Measurements from ENCODE around the gene CDH22.

The CDH22 gene

DNA sequence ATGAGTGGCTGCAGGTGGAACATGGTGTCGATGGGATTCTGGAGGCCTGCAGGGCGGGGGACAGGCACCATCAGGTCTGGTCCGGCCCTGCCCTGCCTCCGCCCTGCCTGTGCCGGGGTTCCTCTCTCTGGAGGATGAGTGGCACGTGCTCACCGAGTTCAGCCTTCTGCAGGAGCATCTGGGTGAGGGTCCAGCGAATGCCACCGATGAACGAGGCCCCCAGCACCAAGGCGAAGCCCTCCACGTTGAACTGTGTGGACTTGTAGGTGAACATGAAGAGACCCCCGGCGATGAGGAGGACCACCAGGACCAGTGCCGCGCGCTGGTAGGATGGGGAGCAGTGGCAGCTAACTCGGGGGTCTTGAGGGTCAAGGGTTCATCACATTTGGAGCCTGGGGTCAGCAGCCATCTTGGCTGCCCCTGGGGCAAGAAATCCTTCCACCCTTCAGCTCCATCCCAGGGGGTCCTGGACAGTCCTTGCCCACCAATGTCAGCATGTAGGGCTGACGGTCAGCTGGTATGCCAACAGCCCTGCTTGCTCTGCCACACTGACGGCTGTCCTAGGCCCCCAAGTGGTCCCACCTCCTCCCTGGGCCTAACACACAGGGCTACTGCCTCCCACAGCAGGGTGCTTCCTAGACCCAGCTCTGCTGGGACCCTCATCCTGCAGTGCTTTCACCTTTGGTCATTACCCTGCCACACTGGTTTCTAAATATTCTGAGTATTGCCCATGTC is 46.8 kb upstream of the CDH22 start:
- TF ChIP-seq, protein P1, sequence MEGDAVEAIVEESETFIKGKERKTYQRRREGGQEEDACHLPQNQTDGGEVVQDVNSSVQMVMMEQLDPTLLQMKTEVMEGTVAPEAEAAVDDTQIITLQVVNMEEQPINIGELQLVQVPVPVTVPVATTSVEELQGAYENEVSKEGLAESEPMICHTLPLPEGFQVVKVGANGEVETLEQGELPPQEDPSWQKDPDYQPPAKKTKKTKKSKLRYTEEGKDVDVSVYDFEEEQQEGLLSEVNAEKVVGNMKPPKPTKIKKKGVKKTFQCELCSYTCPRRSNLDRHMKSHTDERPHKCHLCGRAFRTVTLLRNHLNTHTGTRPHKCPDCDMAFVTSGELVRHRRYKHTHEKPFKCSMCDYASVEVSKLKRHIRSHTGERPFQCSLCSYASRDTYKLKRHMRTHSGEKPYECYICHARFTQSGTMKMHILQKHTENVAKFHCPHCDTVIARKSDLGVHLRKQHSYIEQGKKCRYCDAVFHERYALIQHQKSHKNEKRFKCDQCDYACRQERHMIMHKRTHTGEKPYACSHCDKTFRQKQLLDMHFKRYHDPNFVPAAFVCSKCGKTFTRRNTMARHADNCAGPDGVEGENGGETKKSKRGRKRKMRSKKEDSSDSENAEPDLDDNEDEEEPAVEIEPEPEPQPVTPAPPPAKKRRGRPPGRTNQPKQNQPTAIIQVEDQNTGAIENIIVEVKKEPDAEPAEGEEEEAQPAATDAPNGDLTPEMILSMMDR (IDR thresholded peaks at IDR 0.05; ENCODE audit: unreplicated experiment in 3 of 3): no peak
- H3K4me3 Mint-ChIP-seq: no peak overlapping the region
- peaks cover 13% of the 10 kb centered on the region for H3K36me3 Mint-ChIP-seq (ENCODE audit: low read depth)
- H3K9me3 Mint-ChIP-seq: no peaks in the 10 kb centered on the region
- H3K4me1 Mint-ChIP-seq: peaks cover 31% of the 10 kb centered on the region
- no peaks in the 10 kb centered on the region for H3K27me3 Mint-ChIP-seq (ENCODE audit: low read depth)
- H3K27ac Mint-ChIP-seq: no peak overlapping the region

DNA sequence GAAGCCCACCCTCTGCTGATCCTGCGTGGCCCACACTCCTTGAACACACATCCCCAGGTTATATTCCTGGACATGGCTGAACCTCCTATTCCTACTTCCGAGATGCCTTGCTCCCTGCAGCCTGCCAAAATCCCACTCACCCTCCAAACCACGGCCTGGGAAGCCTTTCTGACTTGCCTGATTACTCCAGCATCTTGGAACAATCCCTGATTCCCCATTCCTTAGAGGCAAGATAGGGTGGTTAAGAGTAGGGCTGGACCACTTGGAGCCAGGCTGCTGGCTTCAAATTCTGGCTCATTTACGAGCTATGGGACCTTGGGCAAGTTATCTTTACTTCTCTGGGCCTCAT is 45.9 kb upstream of the CDH22 start:
- Mint-ChIP-seq H3K4me1 (peaks cover 28% of the 10 kb centered on the region), H3K27ac (no peak overlapping the region), H3K4me3 (no peak overlapping the region), H3K9me3 (no peaks in the 10 kb centered on the region), H3K36me3 (ENCODE audit: low read depth) (peaks cover 13% of the 10 kb centered on the region), H3K27me3 (ENCODE audit: low read depth) (no peaks in the 10 kb centered on the region)
- TF ChIP-seq, protein P1 (IDR thresholded peaks at IDR 0.05; ENCODE audit: unreplicated experiment in 3 of 3): no peak

DNA sequence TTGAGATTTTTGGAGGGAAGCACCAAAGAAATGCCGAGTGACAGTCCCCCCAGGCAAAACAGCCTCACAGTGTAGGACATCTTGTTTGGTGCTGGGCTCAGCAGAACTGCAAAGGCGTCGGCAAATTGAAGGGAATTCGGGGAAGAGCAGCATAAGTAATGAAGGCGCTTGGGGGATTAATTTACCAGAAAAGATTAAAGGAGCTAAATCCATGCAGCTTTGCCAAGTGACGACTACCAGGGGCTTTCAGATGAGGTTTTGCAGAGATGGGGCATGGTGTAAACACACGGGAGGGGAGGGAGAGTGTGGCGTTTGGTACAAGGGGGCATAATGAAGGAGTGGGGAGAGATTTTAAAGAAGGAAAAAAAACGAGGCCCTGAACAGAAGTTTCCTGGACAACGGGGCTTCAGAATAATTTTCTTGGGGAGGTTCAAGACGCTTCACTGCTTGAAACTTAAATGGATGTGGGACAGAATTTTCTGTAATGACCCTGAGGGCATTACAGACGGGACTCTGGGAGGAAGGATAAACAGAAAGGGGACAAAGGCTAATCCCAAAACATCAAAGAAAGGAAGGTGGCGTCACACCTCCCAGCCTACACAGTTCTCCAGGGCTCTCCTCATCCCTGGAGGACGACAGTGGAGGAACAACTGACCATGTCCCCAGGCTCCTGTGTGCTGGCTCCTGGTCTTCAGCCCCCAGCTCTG is 45.4 kb upstream of the CDH22 start:
- no peaks in the 10 kb centered on the region for H3K9me3 Mint-ChIP-seq
- peaks cover 30% of the 10 kb centered on the region for H3K4me1 Mint-ChIP-seq
- H3K27ac Mint-ChIP-seq: no peak overlapping the region
- H3K4me3 Mint-ChIP-seq: no peak overlapping the region
- TF ChIP-seq, protein P1 (IDR thresholded peaks at IDR 0.05; ENCODE audit: unreplicated experiment in 3 of 3): no peak
- no peaks in the 10 kb centered on the region for H3K27me3 Mint-ChIP-seq (ENCODE audit: low read depth)
- peaks cover 13% of the 10 kb centered on the region for H3K36me3 Mint-ChIP-seq (ENCODE audit: low read depth)

DNA sequence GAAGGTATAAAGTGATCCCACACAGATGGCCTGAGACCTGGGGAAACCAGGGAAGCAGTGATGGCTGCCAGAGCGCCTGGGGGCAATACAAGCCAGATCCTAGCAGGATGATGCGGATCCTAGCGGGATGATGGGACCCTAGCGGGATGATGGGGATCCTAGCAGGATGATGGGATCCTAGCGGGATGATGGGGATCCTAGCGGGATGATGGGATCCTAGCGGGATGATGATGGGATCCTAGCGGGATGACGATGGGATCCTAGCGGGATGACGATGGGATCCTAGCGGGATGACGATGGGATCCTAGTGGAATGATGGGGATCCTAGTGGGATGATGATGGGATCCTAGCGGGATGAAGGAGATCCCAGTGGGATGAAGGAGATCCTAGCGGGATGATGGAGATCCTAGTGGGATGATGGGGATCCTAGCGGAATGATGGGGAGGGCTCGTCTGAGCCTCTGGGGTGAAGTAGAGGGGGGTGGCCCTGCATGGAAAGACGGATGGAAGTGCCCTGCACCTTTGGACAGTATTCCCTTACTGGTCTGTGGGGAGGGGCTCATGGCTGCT is 44.2 kb upstream of the CDH22 start:
- Mint-ChIP-seq H3K4me3 (no peak overlapping the region), H3K36me3 (ENCODE audit: low read depth) (peaks cover 13% of the 10 kb centered on the region), H3K27me3 (ENCODE audit: low read depth) (no peaks in the 10 kb centered on the region), H3K9me3 (no peaks in the 10 kb centered on the region), H3K4me1 (peaks cover 36% of the 10 kb centered on the region), H3K27ac (no peak overlapping the region)
- TF ChIP-seq, protein P1 (IDR thresholded peaks at IDR 0.05; ENCODE audit: unreplicated experiment in 3 of 3): no peak

DNA sequence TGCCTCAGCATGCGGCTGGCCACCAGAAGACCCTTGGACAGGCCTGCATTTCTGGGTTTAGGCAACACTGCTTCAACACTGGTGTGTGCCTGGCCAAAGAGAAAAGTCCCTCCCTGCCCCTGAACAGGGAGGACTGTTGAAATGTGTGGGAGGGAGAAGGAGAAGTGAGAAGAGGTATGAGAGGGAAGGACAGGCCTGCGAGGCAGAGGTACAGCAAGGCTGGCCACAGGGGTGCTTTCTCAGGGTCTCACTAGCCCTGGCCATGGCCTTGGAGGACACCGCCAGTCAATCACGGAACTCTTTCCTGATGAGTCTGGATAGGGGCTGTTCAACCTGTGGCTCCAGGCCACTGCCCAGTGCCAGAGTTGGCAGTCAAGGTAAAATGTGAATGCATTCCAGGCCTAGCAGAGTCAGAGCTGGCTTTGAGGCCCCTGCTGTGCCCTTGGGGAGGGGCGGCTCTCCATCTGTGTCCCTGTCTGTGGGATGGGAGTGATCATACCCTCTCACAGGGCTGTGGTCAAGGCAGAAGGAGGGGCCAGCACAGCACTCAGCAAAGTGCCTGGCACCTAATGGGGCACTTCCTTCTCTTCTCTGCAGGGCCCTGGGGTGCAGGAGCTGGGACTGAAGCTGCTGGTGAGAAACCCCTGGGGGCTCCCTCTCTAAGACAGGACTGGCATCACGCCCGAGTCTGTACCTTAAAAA is 43.2 kb upstream of the CDH22 start:
- peaks cover 36% of the 10 kb centered on the region for H3K4me1 Mint-ChIP-seq
- peak overlapping the region in 2 of 3 experiments; percentile 56 to 82 for H3K27ac Mint-ChIP-seq
- H3K36me3 Mint-ChIP-seq (ENCODE audit: low read depth): peaks cover 13% of the 10 kb centered on the region
- H3K4me3 Mint-ChIP-seq: no peak overlapping the region
- TF ChIP-seq, protein P1 (IDR thresholded peaks at IDR 0.05; ENCODE audit: unreplicated experiment in 3 of 3): no peak
- no peaks in the 10 kb centered on the region for H3K27me3 Mint-ChIP-seq (ENCODE audit: low read depth)
- no peaks in the 10 kb centered on the region for H3K9me3 Mint-ChIP-seq

All from nephron (organoid).